OCI-LY1 (cell line): ENCODE measurements around the gene NACC1.

ENCODE experiments used
- CTCF ChIP-seq: fragments of 200-600 bp; sonication (generic), shearing (Covaris generic); IDR thresholded peaks from 2 replicates; pipeline ENCODE4 v1.5.1; 2017; ENCODE audit warnings: mild to moderate bottlenecking, antibody characterized with exemption, low read length, moderate library complexity, mixed read lengths
- EZH2 ChIP-seq: fragments of 200-600 bp; sonication (generic), shearing (Covaris generic); IDR thresholded peaks from 2 replicates; pipeline ENCODE4 v1.8.0; 2017; ENCODE audit warnings: borderline replicate concordance, mixed run types, mild to moderate bottlenecking, antibody characterized with exemption, low read length, moderate library complexity, mixed read lengths

GRCh38 chr19:13137290-13137794 lies 19.3 kb downstream of the NACC1 start:
- no peak for TF ChIP-seq CTCF
- TF ChIP-seq EZH2, result no peak
